Measurements from ENCODE around the gene CDH18.

- no peak for TF ChIP-seq POLR2AphosphoS5 (IDR thresholded peaks at IDR 0.05; ENCODE audit: low read depth, low read length)
- TF ChIP-seq CTCF (IDR thresholded peaks at IDR 0.05): no peak
- TF ChIP-seq, protein P1, sequence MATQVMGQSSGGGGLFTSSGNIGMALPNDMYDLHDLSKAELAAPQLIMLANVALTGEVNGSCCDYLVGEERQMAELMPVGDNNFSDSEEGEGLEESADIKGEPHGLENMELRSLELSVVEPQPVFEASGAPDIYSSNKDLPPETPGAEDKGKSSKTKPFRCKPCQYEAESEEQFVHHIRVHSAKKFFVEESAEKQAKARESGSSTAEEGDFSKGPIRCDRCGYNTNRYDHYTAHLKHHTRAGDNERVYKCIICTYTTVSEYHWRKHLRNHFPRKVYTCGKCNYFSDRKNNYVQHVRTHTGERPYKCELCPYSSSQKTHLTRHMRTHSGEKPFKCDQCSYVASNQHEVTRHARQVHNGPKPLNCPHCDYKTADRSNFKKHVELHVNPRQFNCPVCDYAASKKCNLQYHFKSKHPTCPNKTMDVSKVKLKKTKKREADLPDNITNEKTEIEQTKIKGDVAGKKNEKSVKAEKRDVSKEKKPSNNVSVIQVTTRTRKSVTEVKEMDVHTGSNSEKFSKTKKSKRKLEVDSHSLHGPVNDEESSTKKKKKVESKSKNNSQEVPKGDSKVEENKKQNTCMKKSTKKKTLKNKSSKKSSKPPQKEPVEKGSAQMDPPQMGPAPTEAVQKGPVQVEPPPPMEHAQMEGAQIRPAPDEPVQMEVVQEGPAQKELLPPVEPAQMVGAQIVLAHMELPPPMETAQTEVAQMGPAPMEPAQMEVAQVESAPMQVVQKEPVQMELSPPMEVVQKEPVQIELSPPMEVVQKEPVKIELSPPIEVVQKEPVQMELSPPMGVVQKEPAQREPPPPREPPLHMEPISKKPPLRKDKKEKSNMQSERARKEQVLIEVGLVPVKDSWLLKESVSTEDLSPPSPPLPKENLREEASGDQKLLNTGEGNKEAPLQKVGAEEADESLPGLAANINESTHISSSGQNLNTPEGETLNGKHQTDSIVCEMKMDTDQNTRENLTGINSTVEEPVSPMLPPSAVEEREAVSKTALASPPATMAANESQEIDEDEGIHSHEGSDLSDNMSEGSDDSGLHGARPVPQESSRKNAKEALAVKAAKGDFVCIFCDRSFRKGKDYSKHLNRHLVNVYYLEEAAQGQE (IDR thresholded peaks at IDR 0.05; ENCODE audit: insufficient read depth in 1 of 2, low read depth in 2 of 2, low read length in 1 of 2): no peak
- no peak for TF ChIP-seq TCF7L2 (IDR thresholded peaks at IDR 0.05; ENCODE audit: low read depth, low read length)
Observed at GRCh38 chr5:19496056-19496455, 491.9 kb downstream of the CDH18 start.

Measured in Panc1 (cell line).